COLO829 (cell line): Measurements from ENCODE around the gene PROZ.

Experiments
- DNase-seq: peaks from one replicate; pipeline ENCODE4 v3.0.0; 2012; ENCODE audit warnings: low spot score

The PROZ gene

DNA sequence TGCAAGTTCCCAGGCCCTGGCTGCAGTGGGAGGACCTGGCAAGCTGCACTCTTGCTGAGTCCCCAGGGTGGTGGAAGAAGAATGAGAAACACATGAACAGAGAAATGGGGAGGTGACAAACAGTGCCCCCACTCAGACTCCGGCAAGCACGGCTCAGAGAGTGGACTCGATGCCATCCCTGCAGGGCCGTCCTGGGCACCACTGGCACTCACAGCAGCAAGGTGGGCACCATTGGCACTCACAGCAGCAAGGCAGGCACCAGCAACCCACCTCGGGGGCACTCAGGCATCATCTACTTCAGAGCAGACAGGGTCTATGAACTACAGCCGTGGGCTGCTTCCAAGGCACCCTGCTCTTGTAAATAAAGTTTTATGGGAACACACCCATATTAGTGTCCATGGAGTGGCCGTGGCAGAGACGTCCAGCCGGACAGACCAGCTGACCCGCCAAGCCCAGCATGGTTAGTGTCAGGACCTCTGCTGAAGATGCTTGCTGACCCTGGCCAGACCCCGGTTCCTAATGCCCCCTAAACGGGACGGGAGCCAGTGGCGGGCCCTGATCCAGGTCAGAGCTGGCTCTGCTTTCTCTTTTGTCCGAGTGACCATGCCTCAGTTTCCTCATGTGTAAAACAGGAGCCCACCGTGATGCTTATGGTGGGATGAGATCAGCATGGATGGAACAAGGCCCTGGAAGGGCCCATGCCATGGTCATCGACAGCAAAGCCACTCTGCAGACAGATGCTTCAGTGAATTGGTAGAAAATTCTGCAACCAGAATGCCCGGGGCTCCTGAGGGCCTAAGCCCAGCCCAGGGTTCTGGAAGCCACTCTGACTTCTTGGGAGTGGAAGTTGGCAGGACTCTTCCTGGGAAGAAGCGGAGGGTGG lies 37.9 kb upstream of the PROZ start:
- no peak for DNase-seq

DNA sequence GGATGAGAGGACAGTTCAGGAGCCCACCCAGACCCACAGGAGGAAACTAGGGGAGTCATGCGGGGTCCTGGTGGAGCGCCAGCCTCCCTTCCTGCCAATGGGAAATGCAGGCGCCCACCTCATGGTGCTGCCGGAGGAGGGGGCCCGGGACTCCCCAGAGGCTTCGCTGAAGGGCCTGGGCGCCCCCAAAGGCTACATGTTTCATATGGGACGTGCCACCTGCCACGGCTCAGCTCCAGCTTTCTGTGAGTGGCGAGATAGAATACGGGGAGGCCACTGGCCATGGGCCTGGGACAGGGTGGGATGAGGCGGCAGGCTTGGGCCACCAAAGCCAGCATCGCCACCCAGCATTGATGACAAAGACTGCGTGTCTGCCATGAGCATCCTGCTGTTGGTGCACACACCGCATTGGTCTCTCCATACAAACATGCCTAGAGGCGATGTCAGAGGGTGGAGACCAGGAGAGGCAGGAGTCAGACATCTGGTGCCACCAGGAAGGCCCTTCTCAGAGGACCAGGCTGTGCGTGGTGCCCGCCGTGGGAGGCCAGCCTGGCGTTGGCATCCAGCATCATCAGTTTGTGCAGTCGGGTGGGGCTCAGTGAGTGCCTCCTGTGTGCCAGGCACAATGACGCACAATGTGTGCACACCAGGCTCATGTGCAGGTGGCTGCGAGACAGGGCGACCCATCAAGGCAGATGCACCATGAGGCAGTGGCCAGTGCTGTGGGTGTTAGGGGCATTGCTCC lies 37.1 kb upstream of the PROZ start:
- no peak for DNase-seq

DNA sequence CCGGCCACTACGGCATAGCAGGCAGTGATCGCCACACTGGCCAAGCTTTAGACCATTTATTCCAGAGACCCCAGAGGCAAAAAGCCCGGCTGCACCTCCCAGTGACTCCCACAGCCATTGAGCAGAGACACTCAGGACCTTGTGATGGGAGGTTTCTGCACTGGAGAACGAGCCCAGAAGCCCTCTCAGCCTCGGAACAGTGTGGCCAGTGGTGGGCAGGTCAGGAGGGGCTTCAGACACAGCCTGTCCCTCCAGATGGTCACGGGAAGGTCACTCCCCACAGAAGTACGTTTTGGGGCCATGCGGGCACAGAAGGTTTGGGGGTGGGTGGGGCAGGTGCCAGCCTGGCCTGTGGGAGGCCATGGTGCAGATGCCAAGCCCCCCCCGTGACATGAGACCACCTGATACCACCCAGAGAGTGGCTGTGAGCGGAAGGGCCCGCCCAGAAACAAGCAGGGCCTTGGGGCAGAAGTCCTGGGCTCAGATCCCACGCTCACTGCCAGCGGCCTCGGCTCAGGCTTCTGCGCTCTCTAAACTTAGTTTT lies 36.4 kb upstream of the PROZ start:
- no peak for DNase-seq

DNA sequence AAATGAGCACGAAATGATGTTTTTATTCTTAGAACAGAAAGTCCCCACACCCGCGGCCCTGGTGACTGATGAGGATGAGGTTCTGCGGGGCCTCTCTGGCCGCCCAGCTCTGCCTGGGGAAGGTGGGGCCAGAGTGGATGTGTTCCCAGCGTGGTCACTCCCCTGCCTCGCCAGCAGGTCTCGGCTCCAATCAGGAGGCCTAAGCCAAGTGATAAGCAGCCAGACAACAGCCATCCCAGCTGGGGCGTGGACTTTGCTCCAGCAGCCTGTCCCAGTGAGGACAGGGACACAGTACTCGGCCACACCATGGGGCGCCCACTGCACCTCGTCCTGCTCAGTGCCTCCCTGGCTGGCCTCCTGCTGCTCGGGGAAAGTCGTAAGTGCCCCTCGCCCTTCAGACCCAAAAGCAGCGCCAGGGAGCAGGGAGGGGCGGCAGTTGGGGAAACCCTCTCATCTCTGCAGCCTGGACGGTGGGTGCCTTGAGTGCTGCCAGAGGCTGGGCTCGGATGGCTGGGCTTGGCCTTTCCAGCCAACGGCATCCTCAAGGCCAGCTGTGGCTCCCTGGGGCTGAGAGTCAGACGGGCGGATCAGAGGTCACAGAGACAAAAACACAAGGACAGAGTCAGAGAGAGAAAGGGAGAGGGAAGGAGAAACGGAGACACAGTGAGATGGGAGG lies 35.8 kb upstream of the PROZ start, which contains the start of gene F10:
TSS of gene F10 (plus strand) at position 250 of the 676 bp plus-strand sequence. CDS start at position 307, 57 bp downstream.
- no peak for DNase-seq

DNA sequence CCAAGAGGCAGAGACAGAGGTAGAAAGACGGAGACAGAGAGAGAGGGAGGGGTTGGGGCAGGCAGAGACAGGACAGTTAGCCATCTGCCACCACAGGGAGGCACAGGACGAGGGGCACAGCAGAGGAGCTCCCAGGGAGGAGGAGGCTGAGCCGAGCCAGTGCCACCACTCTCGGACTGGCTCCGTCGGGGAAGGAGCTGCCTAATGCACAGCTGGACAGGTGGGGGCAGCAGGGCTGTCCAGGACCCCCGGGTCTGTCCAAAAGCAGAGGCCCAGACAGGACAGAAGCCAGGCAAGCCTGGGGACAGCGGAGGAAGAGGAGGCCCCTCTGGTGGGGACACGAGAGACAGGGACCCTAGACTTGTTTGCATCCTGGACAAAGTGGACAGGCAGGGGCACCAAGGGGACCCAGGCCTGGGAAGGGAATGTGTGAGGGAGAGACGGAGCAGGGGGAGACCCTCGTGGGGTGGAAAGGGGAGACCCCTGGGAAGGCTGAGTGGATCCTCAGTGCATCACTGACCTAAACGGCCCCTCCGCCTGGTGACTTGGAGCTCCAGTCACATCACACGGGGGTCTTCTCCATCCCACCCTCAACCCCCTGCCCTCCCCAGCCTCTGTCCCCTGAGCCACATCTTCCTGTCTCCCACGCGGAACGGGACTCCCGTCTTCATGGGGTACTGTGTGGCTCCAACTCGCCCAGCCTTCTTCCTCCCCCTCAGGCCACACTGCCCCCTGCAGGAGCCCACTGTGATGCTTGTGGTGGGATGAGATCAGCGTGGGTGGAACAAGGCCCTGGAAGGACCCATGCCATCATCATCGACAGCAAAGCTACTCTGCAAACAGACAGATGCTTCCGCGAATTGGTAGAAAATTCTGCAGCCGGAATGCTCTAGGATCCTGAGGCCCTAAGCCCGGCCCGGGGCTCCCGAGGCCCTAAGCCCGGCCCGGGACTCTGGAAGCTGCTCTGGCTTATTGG lies 34.9 kb upstream of the PROZ start:
- no peak for DNase-seq

DNA sequence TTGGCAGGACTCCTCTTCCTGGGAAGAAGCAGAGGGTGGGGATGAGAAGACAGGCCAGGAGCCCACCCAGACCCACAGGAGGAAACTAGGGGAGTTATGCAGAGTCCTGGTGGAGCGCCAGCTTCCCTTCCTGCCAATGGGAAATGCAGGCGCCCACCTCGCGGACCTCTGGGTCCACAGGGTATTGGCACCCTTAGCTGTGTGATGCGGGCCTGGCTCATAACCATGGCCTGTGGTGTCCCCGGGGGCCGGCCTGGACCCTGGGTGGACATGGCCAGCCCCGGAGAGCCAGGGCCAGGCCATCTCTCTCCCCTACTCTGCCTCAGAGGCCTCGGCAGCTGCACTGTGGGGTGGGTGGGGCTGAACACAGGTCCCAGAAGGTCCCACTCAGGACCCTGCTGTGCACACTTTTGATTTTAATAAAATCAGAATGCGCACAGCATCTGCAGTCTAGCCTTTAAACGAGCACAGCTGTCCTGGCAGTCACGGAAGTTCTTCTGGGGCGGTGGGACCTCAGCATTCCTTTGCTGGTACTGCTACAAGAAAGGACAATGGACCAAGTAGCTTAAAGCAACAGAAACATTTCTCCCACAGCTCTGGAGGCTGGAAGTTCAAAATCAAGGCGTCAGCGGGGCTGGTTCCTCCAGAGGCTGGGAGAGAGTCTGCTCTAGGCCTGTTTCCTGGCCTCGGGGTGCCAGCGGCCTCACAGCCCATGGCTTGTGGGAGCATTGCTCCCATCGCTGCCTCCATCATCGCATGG lies 34.1 kb upstream of the PROZ start:
- no peak for DNase-seq

DNA sequence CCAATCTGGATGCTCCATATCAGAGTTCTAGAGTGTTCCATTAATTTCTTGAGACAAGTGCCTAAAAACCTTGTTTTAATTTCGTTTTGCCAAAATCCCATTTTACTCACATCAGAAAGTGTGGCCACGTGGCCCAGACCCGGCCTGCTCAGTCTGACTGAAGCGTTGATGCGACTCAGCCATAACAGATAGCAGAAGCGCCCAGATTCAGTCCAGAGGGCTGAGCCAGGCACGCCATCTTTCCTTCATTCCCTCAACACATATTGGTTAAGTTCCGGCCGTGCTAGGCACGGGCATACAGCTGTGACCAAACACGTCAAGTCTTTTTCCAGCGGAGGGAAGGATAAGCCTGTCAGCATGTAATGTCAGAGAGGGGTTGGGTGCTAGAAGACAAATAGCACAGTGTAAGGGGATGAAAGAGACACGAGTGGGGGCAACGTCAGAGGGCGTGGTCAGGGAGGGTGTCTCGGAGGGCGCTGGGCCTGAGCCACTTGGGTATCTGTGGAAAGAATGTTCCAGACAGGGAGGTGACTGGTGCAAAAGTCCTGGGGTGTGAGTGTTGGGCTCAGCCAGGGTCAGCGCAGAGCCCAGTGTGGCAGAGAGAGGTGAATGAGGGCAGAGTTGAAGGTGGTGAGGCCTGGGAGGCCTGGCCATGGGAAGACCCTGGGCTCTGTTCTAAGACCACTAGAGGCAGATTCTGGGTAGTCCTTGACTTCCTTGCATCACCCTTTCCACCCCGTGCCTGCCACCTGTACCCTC lies 32.8 kb upstream of the PROZ start:
- DNase-seq, result no peak

DNA sequence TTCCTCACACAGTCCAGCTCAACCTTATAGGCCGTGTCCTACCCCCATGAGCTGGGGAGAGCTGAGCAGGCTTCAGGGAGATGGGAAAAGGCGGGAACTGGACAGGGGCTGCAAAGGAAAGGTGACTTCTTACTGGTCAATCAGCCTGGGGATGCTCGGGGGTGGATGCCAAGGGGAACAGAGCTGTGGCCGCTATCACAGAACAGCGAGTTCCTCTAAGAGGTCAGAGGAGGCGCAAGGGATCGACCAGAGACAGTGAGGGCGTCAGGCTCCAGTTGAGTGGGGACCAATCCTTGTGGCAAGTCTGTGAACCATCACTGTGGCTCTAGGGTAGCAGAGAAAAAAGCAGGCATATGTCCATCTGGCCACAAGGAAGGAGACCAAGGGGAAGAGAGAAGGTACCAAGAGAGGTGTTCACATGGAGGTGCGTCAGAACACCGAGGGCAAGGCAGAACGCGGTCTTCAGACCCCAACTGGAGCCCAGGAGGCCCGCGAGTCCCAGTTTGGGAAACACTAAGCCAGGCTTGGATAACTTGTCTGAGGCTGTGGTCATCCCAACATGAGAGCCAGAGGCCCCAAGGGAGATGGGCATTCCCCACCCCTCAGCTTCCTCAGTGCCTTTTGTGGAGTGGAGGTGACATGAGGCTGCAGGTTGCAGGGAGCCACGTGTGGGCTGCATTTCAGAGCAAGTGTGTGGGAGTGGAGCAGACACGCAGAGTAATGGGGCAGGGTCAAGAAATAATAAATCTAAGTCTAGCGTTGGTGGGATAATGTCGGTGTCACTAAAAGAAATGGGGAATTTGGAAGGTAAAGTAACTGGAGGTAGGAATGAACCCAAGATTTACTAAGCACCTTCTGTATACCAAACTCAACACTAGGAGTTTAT lies 31.9 kb upstream of the PROZ start:
- DNase-seq, result no peak

DNA sequence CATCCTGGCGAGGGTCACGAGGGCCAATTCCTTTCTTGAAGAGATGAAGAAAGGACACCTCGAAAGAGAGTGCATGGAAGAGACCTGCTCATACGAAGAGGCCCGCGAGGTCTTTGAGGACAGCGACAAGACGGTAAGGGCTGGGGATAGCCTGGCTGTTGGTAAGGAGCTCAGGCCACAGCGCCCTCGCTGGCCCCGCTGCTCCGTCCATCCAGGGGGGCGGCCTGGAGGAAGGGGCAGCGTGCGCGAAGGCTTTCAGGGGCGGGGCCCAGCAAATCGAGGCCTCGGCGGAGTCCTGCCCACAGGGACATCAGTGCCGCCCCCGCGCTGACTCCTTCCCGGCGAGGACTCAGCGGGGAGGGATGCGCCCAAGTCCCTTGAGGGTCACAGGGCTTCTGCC lies 29.0 kb upstream of the PROZ start:
- DNase-seq, result no peak

DNA sequence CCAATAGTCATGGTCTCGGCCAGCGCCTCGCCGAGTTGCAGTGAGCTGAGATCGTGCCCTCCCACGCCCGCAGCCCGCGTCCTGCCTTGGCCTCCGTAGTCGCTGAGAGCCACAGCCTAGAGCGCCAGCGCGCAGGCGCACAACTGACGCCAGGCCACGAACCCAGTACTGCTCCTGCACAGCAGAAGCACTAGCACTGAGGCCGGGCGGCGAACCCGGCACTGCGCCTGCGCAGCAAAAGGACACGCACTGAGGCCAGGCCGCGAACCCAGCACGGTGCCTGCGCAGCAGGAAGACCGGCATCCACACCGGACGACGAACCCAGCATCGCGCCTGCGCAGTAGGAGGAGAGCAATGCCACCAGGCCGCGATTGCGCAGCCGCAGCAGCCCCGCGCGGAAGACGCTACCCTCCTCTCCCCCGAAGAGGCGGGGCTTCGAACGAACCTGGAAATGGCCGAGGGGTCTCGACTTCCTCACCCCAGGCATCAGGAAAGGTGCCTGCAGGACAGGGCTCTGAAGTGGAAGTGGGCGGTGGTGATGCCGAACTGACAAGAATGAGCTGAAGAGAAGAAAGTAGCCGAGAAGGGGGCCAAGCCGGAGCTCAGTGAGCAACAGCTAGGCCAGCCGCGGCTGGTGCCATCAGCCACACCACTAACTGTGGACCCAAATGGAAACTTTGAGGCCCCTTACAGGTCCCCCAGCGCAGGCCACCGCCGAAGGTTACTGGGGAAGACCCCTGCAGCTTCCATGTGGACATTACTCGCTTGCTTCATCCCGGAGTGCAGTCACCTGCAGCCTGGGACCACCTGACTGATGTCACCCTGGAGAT lies 28.3 kb upstream of the PROZ start:
- DNase-seq, result no peak

DNA sequence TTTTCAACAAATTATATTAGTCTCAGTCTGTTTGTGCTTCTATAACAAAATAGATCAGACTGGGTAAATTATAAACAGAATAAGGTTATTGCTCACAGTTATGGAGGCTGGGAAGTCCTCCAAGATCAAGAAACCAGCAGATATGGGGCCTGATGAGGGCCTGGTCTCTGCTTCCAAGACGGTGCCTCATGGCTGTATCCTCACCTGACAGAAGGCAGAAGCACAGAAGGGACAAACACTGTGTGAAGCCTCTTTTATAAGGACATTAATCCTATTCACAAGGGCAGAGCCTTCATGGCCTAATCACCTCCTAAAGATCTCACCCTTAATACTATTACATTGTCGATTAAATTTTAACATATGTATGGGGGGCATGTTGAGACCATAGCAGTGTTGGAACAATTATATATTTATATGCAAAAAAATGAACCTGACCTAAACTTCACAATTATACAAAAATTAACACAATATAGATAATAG lies 23.1 kb upstream of the PROZ start:
- DNase-seq, result no peak

DNA sequence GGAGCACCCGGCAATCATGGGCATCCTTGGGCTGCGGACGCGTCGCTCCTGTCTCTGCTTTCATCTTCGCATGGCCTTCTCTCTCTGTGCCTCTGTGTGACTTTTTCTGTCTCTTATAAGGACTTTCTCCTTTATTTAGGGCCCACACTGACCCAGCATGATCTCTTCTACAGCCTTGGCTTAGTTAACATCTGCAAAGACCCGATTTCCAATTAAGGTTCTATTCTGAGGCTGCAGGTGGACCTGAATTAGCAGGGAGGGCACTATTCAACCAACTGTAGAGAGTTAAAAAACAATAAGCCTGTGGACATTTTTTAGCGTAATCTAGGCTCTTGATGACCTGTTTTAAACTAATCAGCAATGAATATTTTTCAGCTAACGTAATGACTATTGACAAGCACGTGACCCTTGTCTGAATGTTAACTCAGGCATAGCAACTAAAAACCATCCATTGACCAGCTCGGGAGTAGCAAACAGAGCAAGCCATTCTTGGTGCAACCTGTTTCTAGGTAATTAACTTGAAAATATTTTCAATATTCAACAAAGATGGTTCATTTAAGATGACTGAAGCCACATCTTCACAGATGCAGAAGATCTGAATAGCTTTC lies 20.7 kb upstream of the PROZ start:
- DNase-seq, result no peak

DNA sequence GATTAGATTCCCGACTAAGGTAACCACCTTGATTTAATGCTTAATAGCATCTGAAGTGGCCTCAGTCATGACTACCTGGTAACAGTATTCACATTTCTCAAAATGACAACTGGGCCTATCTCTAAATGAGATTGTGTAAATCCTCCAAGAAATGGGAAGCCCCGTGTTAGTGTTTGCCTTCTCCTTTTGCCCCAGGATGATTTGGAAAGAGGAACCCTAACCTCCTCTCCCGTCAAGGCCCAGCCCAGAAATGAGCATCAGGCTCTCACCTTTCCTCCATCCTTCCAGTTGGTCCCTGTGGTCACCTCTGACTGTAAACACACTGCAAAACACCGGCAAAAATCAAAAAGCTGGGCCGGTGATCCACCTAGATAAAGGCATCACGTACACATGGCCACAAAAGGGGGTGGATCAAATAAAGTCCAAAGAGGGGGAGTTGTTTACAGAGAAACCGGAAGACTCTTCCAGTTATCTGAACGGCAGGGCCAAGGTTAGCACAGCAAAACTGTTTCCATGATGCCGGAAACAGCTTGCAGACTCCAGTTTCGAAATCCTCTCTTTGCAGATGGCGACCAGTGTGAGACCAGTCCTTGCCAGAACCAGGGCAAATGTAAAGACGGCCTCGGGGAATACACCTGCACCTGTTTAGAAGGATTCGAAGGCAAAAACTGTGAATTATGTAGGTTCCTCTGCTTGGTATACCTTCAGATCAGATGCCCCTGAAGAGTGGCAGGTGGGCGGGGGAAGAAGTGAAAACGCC lies 19.5 kb upstream of the PROZ start:
- no peak for DNase-seq

DNA sequence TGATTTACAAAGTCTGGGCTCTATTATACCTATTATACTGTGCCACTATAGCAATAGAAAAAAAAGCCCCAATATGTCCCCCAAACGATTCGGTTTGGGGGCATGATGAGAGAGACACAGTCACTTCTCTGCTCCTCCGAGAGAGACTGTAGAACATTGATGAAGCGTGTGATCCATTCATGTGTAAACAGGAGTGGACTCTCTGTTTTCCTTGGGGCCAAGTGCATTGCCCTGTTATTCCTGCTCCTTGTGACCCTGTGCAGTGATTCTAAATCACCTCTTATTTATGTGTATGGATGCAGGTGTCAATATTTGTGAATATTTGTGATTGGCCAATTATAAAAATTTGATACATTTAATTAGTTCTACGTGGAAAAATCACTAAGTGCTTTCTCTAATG lies 18.9 kb upstream of the PROZ start:
- no peak for DNase-seq

DNA sequence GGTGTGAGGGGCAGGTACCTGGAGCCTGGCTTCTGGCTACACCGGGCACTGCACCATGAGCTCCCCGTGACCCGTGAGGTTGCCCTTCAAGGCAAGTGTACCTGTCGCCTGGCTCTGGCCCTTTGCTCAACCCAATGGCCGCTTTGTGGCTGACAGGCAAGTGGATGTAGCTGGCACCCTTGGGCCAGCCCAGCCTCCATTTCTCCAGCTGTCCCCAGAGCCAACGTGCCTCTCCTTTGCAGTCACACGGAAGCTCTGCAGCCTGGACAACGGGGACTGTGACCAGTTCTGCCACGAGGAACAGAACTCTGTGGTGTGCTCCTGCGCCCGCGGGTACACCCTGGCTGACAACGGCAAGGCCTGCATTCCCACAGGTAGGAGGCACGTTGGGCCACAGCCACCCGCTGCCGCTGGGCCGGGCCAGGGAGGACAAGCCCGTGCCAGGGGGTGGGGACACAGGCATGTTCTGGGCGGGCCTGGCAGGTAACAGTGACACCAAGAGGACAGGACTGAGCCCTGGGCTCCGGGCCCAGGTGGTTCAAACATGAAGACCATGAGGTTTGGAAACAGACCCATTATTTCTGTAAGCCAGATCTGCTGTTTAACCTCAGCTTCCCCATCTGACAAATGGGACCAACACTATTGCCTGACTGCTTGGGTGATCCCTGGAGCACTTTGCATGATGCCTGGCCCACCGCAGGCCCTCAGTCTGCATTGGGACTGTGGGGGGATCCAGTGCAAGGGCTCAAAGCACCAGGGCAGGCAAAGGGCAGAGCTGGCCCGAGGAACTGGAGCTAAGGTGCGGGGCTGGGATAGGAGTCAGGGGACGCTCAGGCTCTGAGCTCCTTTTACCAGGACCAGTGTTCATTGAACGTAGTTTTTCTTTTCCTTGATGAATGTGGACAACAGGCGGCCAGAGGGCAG lies 17.5 kb upstream of the PROZ start:
- DNase-seq, result no peak
